Stomach (tissue), 4 donors: Measurements from ENCODE around the gene RMDN3.

Source experiments
- CTCF ChIP-seq, 7 experiments: fragments of 450-650 bp in 4 of 7; fragments of 200-600 bp in 3 of 7; sonication (generic) in 3 of 7; IDR thresholded peaks; one replicate each; pipeline ENCODE4 v1.5.1; 2016 to 2019; ENCODE audit warnings: antibody characterized with exemption in 7 of 7, control low read depth in 2 of 7, mild to moderate bottlenecking in 1 of 7
- POLR2A ChIP-seq, 4 donors: fragments of 450-650 bp; IDR thresholded peaks; one replicate each; pipeline ENCODE4 v1.6.1; 2016; ENCODE audit warnings: antibody characterized with exemption in 4 of 4, control low read depth in 2 of 4, mild to moderate bottlenecking in 1 of 4, moderate library complexity in 1 of 4
- POLR2AphosphoS5 ChIP-seq, 3 donors: sonication (generic); formaldehyde crosslinking; IDR thresholded peaks; one replicate each; pipeline ENCODE4 v1.6.1; 2016; ENCODE audit warnings: antibody characterized with exemption in 3 of 3

GRCh38 chr15:40763801-40764628 lies 9.0 kb upstream of the RMDN3 start, which contains the start of gene GCHFR:
- TF ChIP-seq CTCF (IDR thresholded peaks at IDR 0.05) (peak in 2 of 7 experiments; percentile 25 to 33), POLR2AphosphoS5 (IDR thresholded peaks at IDR 0.05) (peak in 2 of 3 donors; percentile 45 to 72), POLR2A (IDR thresholded peaks at IDR 0.05) (no peak)
